Measurements from ENCODE around the gene SPARCL1.
A peak's percentile ranks its signal among the peaks of the same experiment; 100 is the strongest.

- TF ChIP-seq FOXM1 (IDR thresholded peaks at IDR 0.05; ENCODE audit: borderline replicate concordance) = no peak
- TF ChIP-seq LEF1 (IDR thresholded peaks at IDR 0.05; ENCODE audit: borderline replicate concordance) = no peak
- no peak for TF ChIP-seq FOXK2 (IDR thresholded peaks at IDR 0.05)
- no peak for TF ChIP-seq CTBP1 (IDR thresholded peaks at IDR 0.05; ENCODE audit: borderline replicate concordance)
- no peak for TF ChIP-seq ELF4 (IDR thresholded peaks at IDR 0.05)
- TF ChIP-seq BHLHE40 (IDR thresholded peaks at IDR 0.05; ENCODE audit: borderline replicate concordance) = no peak
- TF ChIP-seq PKNOX1 (IDR thresholded peaks at IDR 0.05) = 0 out of 2 replicates have a peak, but pooled peaks have one; percentile 24
- TF ChIP-seq TARDBP (IDR thresholded peaks at IDR 0.05) = no peak
- TF ChIP-seq ARNT (IDR thresholded peaks at IDR 0.05) = no peak
- TF ChIP-seq ZNF384 (IDR thresholded peaks at IDR 0.05) = no peak
Observed at GRCh38 chr4:87433342-87433741, 95.8 kb downstream of the SPARCL1 start.
